Activated T-cell treated with anti-CD3 and anti-CD28 coated beads, Interleukin-2, amount 50 U/mL, for 4 hours (primary cell): Measurements from ENCODE around the gene BMERB1. TPM values are rescaled to one million over a fixed set of nuclear protein-coding genes. Genes with fewer than 3 reads are reported as not detected.
A peak's percentile ranks its signal among the peaks of the same experiment; 100 is the strongest.
"Not testable (repeated sequence)": the region's sequence is repeated elsewhere in the genome, so short reads cannot be mapped to it uniquely, and the experiment has no call there.

Experiments
- ATAC-seq, 2 donors: fragments of 200-7000 bp; cut with Tn5 transposase; one replicate each; pipeline ENCODE4 v1.10.0; 2021
- DNase-seq: peaks from one replicate; pipeline ENCODE4 v3.0.0-alpha.2; 2020
- H3K27me3 Mint-ChIP-seq: one replicate; pipeline ENCODE4 v1.8.0; 2021; ENCODE audit warnings: low read depth, mixed read lengths
- H3K36me3 Mint-ChIP-seq: one replicate; pipeline ENCODE4 v1.8.0; 2022; ENCODE audit warnings: mixed read lengths; ENCODE audit not compliant: insufficient read depth
- H3K4me1 Mint-ChIP-seq: one replicate; pipeline ENCODE4 v1.8.0; 2021; ENCODE audit warnings: low read depth, mixed read lengths
- H3K4me3 Mint-ChIP-seq: one replicate; pipeline ENCODE4 v1.8.0; 2021; ENCODE audit warnings: mild to moderate bottlenecking, moderate library complexity, mixed read lengths
- H3K9me3 Mint-ChIP-seq: one replicate; pipeline ENCODE4 v1.8.0; 2021; ENCODE audit warnings: mixed read lengths
- total RNA-seq, 3 donors: library from RNA; stranded (reverse); gene quantifications; one replicate each; pipeline ENCODE4 v1.2.1, GENCODE V29; 2021

The BMERB1 gene
- total RNA-seq, 3 donors from 2014 or later: 15.4 to 20.8 (median 19.0) TPM

DNA sequence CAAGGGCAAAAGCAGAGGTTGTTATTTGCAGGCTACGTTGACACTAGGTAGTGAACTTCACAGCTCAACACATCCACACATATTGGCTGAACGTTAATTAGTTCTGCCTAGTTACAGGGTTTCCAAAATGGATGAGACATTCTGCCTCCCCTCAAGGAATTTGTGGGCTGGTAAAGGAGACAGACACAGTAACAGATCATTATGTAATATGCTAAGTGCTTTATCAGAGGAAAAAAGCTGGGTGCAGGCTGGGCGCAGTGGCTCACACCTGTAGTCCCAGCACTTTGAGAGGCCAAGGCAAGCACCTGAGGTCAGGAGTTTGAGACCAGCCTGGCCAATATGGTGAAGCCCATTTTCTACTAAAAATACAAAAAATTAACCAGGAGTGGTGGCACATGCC lies 26.2 kb downstream of the BMERB1 start:
- no peaks in the 10 kb centered on the region for H3K36me3 Mint-ChIP-seq
- DNase-seq (no peak), ATAC-seq (no peak)
- no peak overlapping the region for H3K4me3 Mint-ChIP-seq
- no peaks in the 10 kb centered on the region for H3K4me1 Mint-ChIP-seq
- no peaks in the 10 kb centered on the region for H3K9me3 Mint-ChIP-seq
- no peaks in the 10 kb centered on the region for H3K27me3 Mint-ChIP-seq

GRCh38 chr16:15461376-15461775 lies 27.0 kb downstream of the BMERB1 start:
- ATAC-seq (no peak), DNase-seq (no peak)
- Mint-ChIP-seq H3K4me1 (no peaks in the 10 kb centered on the region), H3K4me3 (no peak overlapping the region), H3K27me3 (no peaks in the 10 kb centered on the region), H3K9me3 (no peaks in the 10 kb centered on the region), H3K36me3 (no peaks in the 10 kb centered on the region)

- Mint-ChIP-seq H3K36me3 (no peaks in the 10 kb centered on the region), H3K27me3 (no peaks in the 10 kb centered on the region), H3K4me1 (no peaks in the 10 kb centered on the region), H3K9me3 (peaks cover 4% of the 10 kb centered on the region), H3K4me3 (no peak overlapping the region)
- ATAC-seq (no peak), DNase-seq (no peak)
Observed at GRCh38 chr16:15464401-15465186, 30.2 kb downstream of the BMERB1 start.

- Mint-ChIP-seq H3K36me3 (no peaks in the 10 kb centered on the region), H3K4me3 (no peak overlapping the region)
Observed at GRCh38 chr16:15466131-15466530, 31.7 kb downstream of the BMERB1 start.

GRCh38 chr16:15466886-15467781 lies 32.7 kb downstream of the BMERB1 start:
- H3K4me1 Mint-ChIP-seq: no peaks in the 10 kb centered on the region
- H3K9me3 Mint-ChIP-seq: peaks cover 4% of the 10 kb centered on the region
- H3K4me3 Mint-ChIP-seq: no peak overlapping the region
- no peaks in the 10 kb centered on the region for H3K27me3 Mint-ChIP-seq
- no peaks in the 10 kb centered on the region for H3K36me3 Mint-ChIP-seq
- no peak for ATAC-seq
- DNase-seq: no peak

More at GRCh38 chr16:15466131-15466530, 31.7 kb downstream of the BMERB1 start:
- no peaks in the 10 kb centered on the region for H3K27me3 Mint-ChIP-seq
- H3K4me1 Mint-ChIP-seq: no peaks in the 10 kb centered on the region
- ATAC-seq (no peak), DNase-seq (no peak)
- peaks cover 4% of the 10 kb centered on the region for H3K9me3 Mint-ChIP-seq

- not testable (repeated sequence) for H3K9me3 Mint-ChIP-seq, DNase-seq, H3K36me3 Mint-ChIP-seq, H3K27me3 Mint-ChIP-seq
- peak; percentile 32 to 53 for ATAC-seq
- peaks cover 11% of the 10 kb centered on the region for H3K4me1 Mint-ChIP-seq
- peak overlapping the region; percentile 16 for H3K4me3 Mint-ChIP-seq
Observed at GRCh38 chr16:15476971-15477370, 42.6 kb downstream of the BMERB1 start.

GRCh38 chr16:15477802-15478201 lies 43.4 kb downstream of the BMERB1 start:
- H3K4me3 Mint-ChIP-seq: no peak overlapping the region
- no peaks in the 10 kb centered on the region for H3K36me3 Mint-ChIP-seq

GRCh38 chr16:15482068-15482747 lies 47.8 kb downstream of the BMERB1 start:
- peak; percentile 12 for DNase-seq
- no peak overlapping the region for H3K4me3 Mint-ChIP-seq
- H3K27me3 Mint-ChIP-seq: no peaks in the 10 kb centered on the region
- peaks cover 19% of the 10 kb centered on the region for H3K4me1 Mint-ChIP-seq
- H3K9me3 Mint-ChIP-seq: peaks cover 3% of the 10 kb centered on the region
- ATAC-seq: peak; percentile 92 to 97
- H3K36me3 Mint-ChIP-seq: no peaks in the 10 kb centered on the region

More at GRCh38 chr16:15477802-15478201, 43.4 kb downstream of the BMERB1 start:
- no peak for DNase-seq
- Mint-ChIP-seq H3K9me3 (no peaks in the 10 kb centered on the region), H3K27me3 (peaks cover 2% of the 10 kb centered on the region), H3K4me1 (peaks cover 19% of the 10 kb centered on the region)
- peak in 1 of 2 donors; percentile 9 for ATAC-seq

- Mint-ChIP-seq H3K27me3 (no peaks in the 10 kb centered on the region), H3K4me3 (no peak overlapping the region), H3K36me3 (no peaks in the 10 kb centered on the region), H3K9me3 (peaks cover 3% of the 10 kb centered on the region), H3K4me1 (peaks cover 13% of the 10 kb centered on the region)
- ATAC-seq (no peak), DNase-seq (no peak)
Observed at GRCh38 chr16:15482748-15483298, 48.4 kb downstream of the BMERB1 start.

DNA sequence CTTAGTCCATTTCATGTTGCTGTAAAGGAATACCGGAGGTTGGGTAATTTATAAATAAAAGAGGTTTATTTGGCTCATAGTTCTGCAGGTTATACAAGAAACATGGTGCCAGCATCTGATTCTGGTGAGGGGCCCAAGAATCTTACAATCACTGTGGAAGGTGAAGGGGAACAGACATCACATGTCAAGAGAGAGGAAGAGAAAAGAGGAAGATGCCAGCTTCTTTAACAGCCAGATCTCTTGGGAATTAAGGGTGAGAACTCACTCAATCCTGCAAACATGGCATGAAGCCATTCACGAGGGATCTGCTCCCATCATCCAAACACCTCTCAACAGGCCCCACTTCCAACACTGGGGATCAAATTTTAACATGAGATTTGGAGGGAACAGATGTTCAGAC lies 49.5 kb downstream of the BMERB1 start:
- DNase-seq (no peak), ATAC-seq (no peak)
- Mint-ChIP-seq H3K27me3 (no peaks in the 10 kb centered on the region), H3K4me3 (no peak overlapping the region), H3K9me3 (peaks cover 3% of the 10 kb centered on the region), H3K36me3 (no peaks in the 10 kb centered on the region), H3K4me1 (peaks cover 14% of the 10 kb centered on the region)

GRCh38 chr16:15484662-15485061 lies 50.3 kb downstream of the BMERB1 start:
- H3K36me3 Mint-ChIP-seq: no peaks in the 10 kb centered on the region
- DNase-seq: no peak
- peaks cover 22% of the 10 kb centered on the region for H3K4me1 Mint-ChIP-seq
- no peak overlapping the region for H3K4me3 Mint-ChIP-seq
- no peak for ATAC-seq
- peaks cover 3% of the 10 kb centered on the region for H3K9me3 Mint-ChIP-seq
- H3K27me3 Mint-ChIP-seq: no peaks in the 10 kb centered on the region

DNA sequence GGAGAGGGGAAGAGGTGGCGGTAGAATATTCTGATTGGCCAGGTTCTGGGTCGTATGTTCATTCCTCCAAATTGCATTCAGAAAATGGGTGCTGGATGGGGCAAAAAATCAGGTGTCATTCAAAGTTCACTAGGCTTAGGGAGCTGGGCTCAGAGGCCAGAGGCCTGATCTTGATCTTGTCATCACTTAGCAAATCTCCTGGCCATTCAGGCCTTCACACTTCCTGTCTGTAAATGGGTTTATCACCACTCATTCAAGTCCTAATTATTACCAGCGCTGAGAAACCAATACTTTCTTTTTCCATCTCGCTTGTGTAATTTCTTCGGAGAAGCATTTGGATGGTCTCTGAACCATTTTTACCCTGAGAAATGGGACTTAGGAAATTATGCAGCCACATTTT lies 50.8 kb downstream of the BMERB1 start:
- DNase-seq (no peak), ATAC-seq (no peak)
- Mint-ChIP-seq H3K27me3 (no peaks in the 10 kb centered on the region), H3K4me3 (no peak overlapping the region), H3K9me3 (peaks cover 3% of the 10 kb centered on the region), H3K36me3 (no peaks in the 10 kb centered on the region), H3K4me1 (peaks cover 28% of the 10 kb centered on the region)

- H3K36me3 Mint-ChIP-seq: no peaks in the 10 kb centered on the region
- H3K27me3 Mint-ChIP-seq: no peaks in the 10 kb centered on the region
- DNase-seq (no peak), ATAC-seq (no peak)
- H3K9me3 Mint-ChIP-seq: peaks cover 3% of the 10 kb centered on the region
- no peak overlapping the region for H3K4me3 Mint-ChIP-seq
- peaks cover 34% of the 10 kb centered on the region for H3K4me1 Mint-ChIP-seq
Observed at GRCh38 chr16:15486661-15487060, 52.3 kb downstream of the BMERB1 start.
